K562 (cell line): ENCODE results near the gene YARS1. TPM values are rescaled to one million over a fixed set of nuclear protein-coding genes. Genes with fewer than 3 reads are reported as not detected.
A peak's percentile ranks its signal among the peaks of the same experiment; 100 is the strongest.

ENCODE experiments used
- ATAC-seq: fragments of 200-7000 bp; cut with Tn5 transposase; 3 replicates; pipeline ENCODE4 v1.9.1; 2020; ENCODE audit warnings: moderate library complexity
- BruUV-seq: library from RNA; stranded (reverse); fragments of 400-500 nt; replicated peaks from 2 replicates; lab custom pipeline; 2021; lab: Mats Ljungman, UMichigan
- CTCF ChIA-PET: fragments of 300-600 bp; formaldehyde crosslinking; extraction: SDS; loops from one replicate; lab custom pipeline; 2021; ENCODE audit warnings: low intra/inter-chr PET ratio; lab: Yijun Ruan, JAX
- POLR2A ChIA-PET: fragments of 300-600, 350-650 bp; sonication (Branson Sonifier 250); formaldehyde crosslinking; extraction: SDS; loops from one replicate; lab custom pipeline; 2021; ENCODE audit warnings: antibody characterized with exemption, inconsistent platforms; lab: Yijun Ruan, JAX
- DNase-seq, 4 experiments: peaks; one replicate each; pipeline versions ENCODE4 v3.0.0 to v3.0.0-alpha.2; 2011 to 2018; ENCODE audit warnings: low spot score in 3 of 4, mixed read lengths in 3 of 4; ENCODE audit errors: extremely low read depth in 1 of 4
- FAIRE-seq: peaks from 2 replicates; lab custom pipeline; 2011; peaks lifted over from hg19 to GRCh38; lab: Jason Lieb, UNC
- H2AFZ ChIP-seq: 2 replicates; pipeline ENCODE4 v1.6.0; 2011; ENCODE audit warnings: low read depth, low read length, control low read depth, inconsistent platforms
- H3K27ac ChIP-seq: fragments of 200-600 bp; 3 replicates; pipeline ENCODE4 v1.8.0; 2011; ENCODE audit warnings: low read depth, mild to moderate bottlenecking, control low read depth, inconsistent platforms, low read length, moderate library complexity, mixed read lengths; ENCODE audit errors: extremely low read depth
- H3K27me3 ChIP-seq, 2 experiments: fragments of 300-600 bp in 1 of 2; 2 replicates in 1 of 2; 3 replicates in 1 of 2; pipeline versions ENCODE4 v1.6.0 to v1.8.0; 2011; ENCODE audit warnings: inconsistent platforms in 2 of 2, low read length in 2 of 2, mild to moderate bottlenecking in 1 of 2, mixed read lengths in 1 of 2, moderate library complexity in 1 of 2; ENCODE audit not compliant: control insufficient read depth in 2 of 2, insufficient read depth in 2 of 2
- H3K36me3 ChIP-seq: fragments of 300-600 bp; 3 replicates; pipeline ENCODE4 v1.8.0; 2011; ENCODE audit warnings: mild to moderate bottlenecking, low read length, inconsistent platforms; ENCODE audit not compliant: control insufficient read depth, insufficient read depth
- H3K4me1 ChIP-seq, 2 experiments: fragments of 200-600 bp in 1 of 2; replicated peaks in 1 of 2; 2 replicates in 1 of 2; 3 replicates in 1 of 2; pipeline versions ENCODE4 v1.5.1 to v1.8.0; 2011; ENCODE audit warnings: inconsistent platforms in 2 of 2, low read length in 2 of 2, mild to moderate bottlenecking in 1 of 2, mixed read lengths in 1 of 2, moderate library complexity in 1 of 2; ENCODE audit not compliant: control insufficient read depth in 2 of 2, insufficient read depth in 2 of 2
- H3K4me2 ChIP-seq: 2 replicates; pipeline ENCODE4 v1.6.1; 2011; ENCODE audit warnings: low read length, control low read depth, inconsistent platforms, mixed read lengths; ENCODE audit not compliant: insufficient read depth
- H3K4me3 ChIP-seq: fragments of 200-600 bp; sonication (generic), shearing (Covaris generic); 2 replicates; pipeline ENCODE4 v1.5.1; 2016; ENCODE audit warnings: control low read depth, inconsistent platforms
- H3K79me2 ChIP-seq: fragments of 200-600 bp; 3 replicates; pipeline ENCODE4 v1.8.0; 2011; ENCODE audit warnings: low read length, inconsistent platforms; ENCODE audit not compliant: control insufficient read depth, insufficient read depth
- H3K9ac ChIP-seq, 2 experiments: 2 replicates each; pipeline versions ENCODE4 v1.6.0 to v1.6.1; 2011; ENCODE audit warnings: low read depth in 2 of 2, low read length in 2 of 2, control low read depth in 1 of 2, inconsistent platforms in 1 of 2, mild to moderate bottlenecking in 1 of 2, mixed read lengths in 1 of 2; ENCODE audit not compliant: insufficient read depth in 1 of 2
- H3K9me1 ChIP-seq: one replicate; pipeline ENCODE4 v1.6.0; 2011; ENCODE audit warnings: inconsistent platforms, mild to moderate bottlenecking, low read length, moderate library complexity; ENCODE audit not compliant: control insufficient read depth, insufficient read depth
- H3K9me3 ChIP-seq: replicated peaks from 2 replicates; pipeline ENCODE4 v1.5.1; 2011; ENCODE audit warnings: low read depth, low read length, inconsistent platforms; ENCODE audit not compliant: control insufficient read depth, insufficient read depth
- H4K20me1 ChIP-seq: replicated peaks from 2 replicates; pipeline ENCODE4 v1.6.1; 2011; ENCODE audit warnings: low read length, inconsistent platforms, mixed read lengths; ENCODE audit not compliant: control insufficient read depth, insufficient read depth
- ATF7 ChIP-seq: fragments of 450-650 bp; IDR thresholded peaks from 2 replicates; pipeline ENCODE4 v1.7.1; 2014; ENCODE audit warnings: mild to moderate bottlenecking, moderate library complexity
- CHCHD3 ChIP-seq: fragments of 250-450 bp; sonication (Bioruptor Pico); IDR thresholded peaks from 2 replicates; pipeline ENCODE4 v2.1.2; 2022; ENCODE audit warnings: mild to moderate bottlenecking
- DNMT1 ChIP-seq: fragments of 450-650 bp; IDR thresholded peaks from 2 replicates; pipeline ENCODE4 v1.6.1; 2016; ENCODE audit warnings: antibody characterized with exemption, mild to moderate bottlenecking
- HMG20B ChIP-seq: fragments of 250-450 bp; sonication (Bioruptor Pico); IDR thresholded peaks from 2 replicates; pipeline ENCODE4 v1.5.0; 2021; ENCODE audit warnings: mild to moderate bottlenecking
- KLF6 ChIP-seq: fragments of 250-450 bp; sonication (Bioruptor Pico); IDR thresholded peaks from 2 replicates; pipeline ENCODE4 v1.4.0; 2020; ENCODE audit warnings: mild to moderate bottlenecking, moderate library complexity, borderline replicate concordance
- LCOR ChIP-seq: sonication (generic); formaldehyde crosslinking; IDR thresholded peaks from 2 replicates; pipeline ENCODE4 v1.8.0; 2022; ENCODE audit warnings: mild to moderate bottlenecking, missing genetic modification reagents
- NRF1 ChIP-seq, 2 experiments: fragments of 450-650 bp; IDR thresholded peaks in 1 of 2; conservative IDR thresholded peaks in 1 of 2; 2 replicates each; pipeline ENCODE4 v1.6.1; 2014; ENCODE audit warnings: mild to moderate bottlenecking in 2 of 2
- POLR2AphosphoS5 ChIP-seq: IDR thresholded peaks from 2 replicates; pipeline ENCODE4 v1.6.1; 2011; ENCODE audit warnings: mild to moderate bottlenecking, low read depth, low read length, moderate library complexity; ENCODE audit not compliant: control insufficient read depth, insufficient read depth
- RBM39 ChIP-seq: fragments of 200-400 bp; formaldehyde crosslinking; optimal IDR thresholded peaks from 2 replicates; pipeline ENCODE3; 2018; ENCODE audit warnings: low read depth, low read length
- SMARCB1 ChIP-seq: IDR thresholded peaks from 2 replicates; pipeline ENCODE4 v1.6.1; 2011; ENCODE audit warnings: improper control_type of control experiment, low read depth; ENCODE audit not compliant: insufficient read length
- TBP ChIP-seq: optimal IDR thresholded peaks from 2 replicates; pipeline ENCODE3; 2011; ENCODE audit warnings: low read depth, low read length, improper control_type of control experiment
- TEAD4 ChIP-seq, 2 experiments: sonication (generic) in 1 of 2; formaldehyde crosslinking in 1 of 2; IDR thresholded peaks; 2 replicates each; pipeline versions ENCODE4 v1.6.1 to v1.8.0; 2012 to 2022; ENCODE audit warnings: borderline replicate concordance in 1 of 2, inconsistent platforms in 1 of 2, low read length in 1 of 2, mild to moderate bottlenecking in 1 of 2, missing genetic modification reagents in 1 of 2
- XRCC4 ChIP-seq: IDR thresholded peaks from one replicate; pipeline ENCODE4 v1.6.1; 2011; ENCODE audit not compliant: insufficient read depth, insufficient read length; ENCODE audit errors: extremely low read depth
- XRCC5 ChIP-seq: fragments of 200-400 bp; formaldehyde crosslinking; IDR thresholded peaks from 2 replicates; pipeline ENCODE4 v1.6.1; 2017; ENCODE audit warnings: low read depth, mild to moderate bottlenecking, low read length
- ZBTB1 ChIP-seq: sonication (generic); formaldehyde crosslinking; IDR thresholded peaks from 2 replicates; pipeline ENCODE4 v1.8.1; 2023; ENCODE audit warnings: missing genetic modification reagents, low read depth, mild to moderate bottlenecking, borderline replicate concordance
- ZBTB8A ChIP-seq: fragments of 450-650 bp; IDR thresholded peaks from 2 replicates; pipeline ENCODE4 v1.6.1; 2018; ENCODE audit warnings: mild to moderate bottlenecking, moderate library complexity; ENCODE audit not compliant: partially characterized antibody
- ZFP1 ChIP-seq: fragments of 450-650 bp; formaldehyde crosslinking; IDR thresholded peaks from 2 replicates; pipeline ENCODE4 v1.4.0; 2020; ENCODE audit warnings: mild to moderate bottlenecking, mixed read lengths
- ZNF696 ChIP-seq: fragments of 250-450 bp; sonication (Bioruptor Pico); conservative IDR thresholded peaks from 2 replicates; pipeline ENCODE4 v1.4.0; 2020; ENCODE audit warnings: mild to moderate bottlenecking, moderate library complexity
- ZNF75A ChIP-seq: fragments of 450-650 bp; formaldehyde crosslinking; IDR thresholded peaks from 2 replicates; pipeline ENCODE4 v1.4.0; 2020; ENCODE audit warnings: mild to moderate bottlenecking
- ZNF785 ChIP-seq: fragments of 250-450 bp; sonication (Bioruptor Pico); IDR thresholded peaks from 2 replicates; pipeline ENCODE4 v1.4.0; 2020; ENCODE audit warnings: mild to moderate bottlenecking
- WGBS: fragments of 100-300 bp; shearing (Covaris generic); methylation state at CpG from one replicate; pipeline ENCODE4 v1.1.6; 2016; ENCODE audit warnings: low coverage, mixed read lengths; ENCODE audit not compliant: insufficient coverage; ENCODE audit errors: missing lambda C conversion rate; 5-methylcytosine and 5-hydroxymethylcytosine counted together
- in situ Hi-C: fragments of 300-500 bp; cut with MboI; formaldehyde crosslinking; loops from 4 replicates; pipeline ENCODE4 v1.15.0; 2018; ENCODE audit warnings: inconsistent platforms, mixed read lengths
- intact Hi-C: fragments of 100-400 bp; cut with micrococcal nuclease; formaldehyde crosslinking; loops from 2 replicates; pipeline ENCODE4 v1.14.2; 2022
- polyA plus RNA-seq, 8 experiments: library from polyadenylated mRNA; depleted of rRNA in 4 of 8; stranded (reverse) in 5 of 8; unstranded in 3 of 8; fragments of >200 nt; fragmentation: Nextera tagmentation in 2 of 8; fragmentation: Illumina TruSeq in 1 of 8; extraction: Ambion mirVana in 2 of 8; extraction: Trizol in 1 of 8; gene quantifications; 2 replicates each; pipeline versions ENCODE4 v1.2.1 to v1.2.3, GENCODE V29; 2011 to 2014; ENCODE audit warnings: inconsistent platforms in 1 of 8, missing spikeins in 1 of 8
- total RNA-seq, 7 experiments: library from RNA; depleted of rRNA in 6 of 7; stranded (reverse); fragments of >200 nt in 6 of 7; fragmentation: Illumina TruSeq in 2 of 7; extraction: Trizol in 2 of 7; gene quantifications; 2 replicates each; pipeline versions ENCODE4 v1.2.1 to v1.2.3, GENCODE V29; 2011 to 2021; ENCODE audit warnings: low replicate concordance in 1 of 7
- TF ChIP-seq, protein P1 (sequence below): sonication (generic); formaldehyde crosslinking; IDR thresholded peaks from 2 replicates; pipeline ENCODE4 v1.9.0; 2022; ENCODE audit warnings: mild to moderate bottlenecking, missing genetic modification reagents
- TF ChIP-seq, protein P2 (sequence below): sonication (generic); formaldehyde crosslinking; IDR thresholded peaks from 2 replicates; pipeline ENCODE4 v1.8.0; 2022; ENCODE audit warnings: mild to moderate bottlenecking, missing genetic modification reagents
- TF ChIP-seq, protein P3 (sequence below): fragments of 450-650 bp; formaldehyde crosslinking; IDR thresholded peaks from 2 replicates; pipeline ENCODE4 v1.4.0; 2020; ENCODE audit warnings: mild to moderate bottlenecking

Gene YARS1
- total and polyA plus RNA-seq, 9 of the 15 experiments (the other 6 are each of a cell fraction or from before 2014, with no cell fraction given) = 66.2 to 336 (median 201) TPM

DNA sequence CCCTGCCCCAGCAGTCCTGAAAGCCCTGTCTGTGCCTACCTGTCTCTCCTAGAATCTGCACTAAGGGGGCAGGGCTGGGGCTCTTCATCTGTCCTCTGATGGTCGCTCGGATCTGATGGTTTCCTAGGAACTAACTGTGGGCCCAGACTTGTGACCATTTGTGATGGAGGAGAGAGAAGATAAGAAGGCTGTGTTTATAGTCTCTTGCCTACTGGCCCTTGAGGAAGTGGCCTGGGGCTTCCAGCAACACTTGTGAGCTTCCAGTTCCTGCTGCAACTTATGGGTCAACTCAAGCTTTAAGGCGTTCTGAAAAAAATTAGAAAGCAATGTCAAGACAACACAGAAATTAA is 61.4 kb downstream of the YARS1 start:
- Histone ChIP-seq H3K4me2 (peak overlapping the region; percentile 84), H3K4me1 (peaks cover 66 to 76% of the 10 kb centered on the region in 2 experiments), H3K9me3 (no peaks in the 10 kb centered on the region), H3K9ac (peak overlapping the region in 1 of 2 experiments; percentile 34; a peak in 2 of 4 replicates), H2AFZ (no peak overlapping the region), H3K79me2 (peaks cover 68% of the 10 kb centered on the region), H3K4me3 (no peak overlapping the region), H3K36me3 (peaks cover 11% of the 10 kb centered on the region; the same call in 2 of the 3 replicates), H3K27ac (peak overlapping the region; percentile 82), H3K27me3 (no peaks in the 10 kb centered on the region), H4K20me1 (peaks cover 37% of the 10 kb centered on the region), H3K9me1 (peaks cover 14% of the 10 kb centered on the region)
- BruUV-seq = no TSS peak
- in situ Hi-C loops (no loop called here), intact Hi-C loops (no loop called here)
- ATAC-seq (peak; percentile 46), DNase-seq (peak in 2 of 4 experiments; percentile 82 to 94), FAIRE-seq (peak; percentile 97)
- POLR2A ChIA-PET = interaction anchor here (0.6 to 2.5 kb wide), 6 partner anchors 13 to 50 kb away, joined by 3 to 22 read pairs (median 4); no protein-coding TSS in a partner anchor
- CTCF ChIA-PET = no interaction called here
- WGBS = 6% methylated on average over 3 of the region's 3 CpGs
- TF ChIP-seq TEAD4 (IDR thresholded peaks at IDR 0.05; ENCODE audit: low read length) (peak; percentile 71; the same call in 1 of the 2 replicates), TEAD4 (CRISPR knock-in tag; IDR thresholded peaks at IDR 0.05; ENCODE audit: borderline replicate concordance) (no peak), TBP (no peak), LCOR (CRISPR knock-in tag) (0 out of 2 replicates have a peak, but pooled peaks have one; percentile 47), POLR2AphosphoS5 (peak; percentile 53), HMG20B (CRISPR knock-in tag) (no peak), RBM39 (no peak), ZNF785 (CRISPR knock-in tag) (no peak), DNMT1 (no peak), ZNF696 (CRISPR knock-in tag) (no peak), CHCHD3 (CRISPR knock-in tag) (no peak), ZBTB8A (no peak), XRCC5 (no peak), SMARCB1 (no peak), ZNF75A (CRISPR knock-in tag) (no peak), ZBTB1 (no peak), ZFP1 (CRISPR knock-in tag) (no peak), NRF1 (conservative IDR thresholded peaks at IDR 0.05 in 1 of 2, IDR thresholded peaks at IDR 0.05 in 1 of 2) (no peak), XRCC4 (no peak), KLF6 (CRISPR knock-in tag) (no peak), ATF7 (no peak)
- TF ChIP-seq, protein P1, sequence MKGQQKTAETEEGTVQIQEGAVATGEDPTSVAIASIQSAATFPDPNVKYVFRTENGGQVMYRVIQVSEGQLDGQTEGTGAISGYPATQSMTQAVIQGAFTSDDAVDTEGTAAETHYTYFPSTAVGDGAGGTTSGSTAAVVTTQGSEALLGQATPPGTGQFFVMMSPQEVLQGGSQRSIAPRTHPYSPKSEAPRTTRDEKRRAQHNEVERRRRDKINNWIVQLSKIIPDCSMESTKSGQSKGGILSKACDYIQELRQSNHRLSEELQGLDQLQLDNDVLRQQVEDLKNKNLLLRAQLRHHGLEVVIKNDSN (CRISPR knock-in tag) = no peak
- TF ChIP-seq, protein P2, sequence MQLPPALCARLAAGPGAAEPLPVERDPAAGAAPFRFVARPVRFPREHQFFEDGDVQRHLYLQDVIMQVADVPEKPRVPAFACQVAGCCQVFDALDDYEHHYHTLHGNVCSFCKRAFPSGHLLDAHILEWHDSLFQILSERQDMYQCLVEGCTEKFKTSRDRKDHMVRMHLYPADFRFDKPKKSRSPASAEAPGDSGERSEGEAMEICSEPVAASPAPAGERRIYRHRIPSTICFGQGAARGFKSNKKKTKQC (CRISPR knock-in tag) = no peak
- TF ChIP-seq, protein P3, sequence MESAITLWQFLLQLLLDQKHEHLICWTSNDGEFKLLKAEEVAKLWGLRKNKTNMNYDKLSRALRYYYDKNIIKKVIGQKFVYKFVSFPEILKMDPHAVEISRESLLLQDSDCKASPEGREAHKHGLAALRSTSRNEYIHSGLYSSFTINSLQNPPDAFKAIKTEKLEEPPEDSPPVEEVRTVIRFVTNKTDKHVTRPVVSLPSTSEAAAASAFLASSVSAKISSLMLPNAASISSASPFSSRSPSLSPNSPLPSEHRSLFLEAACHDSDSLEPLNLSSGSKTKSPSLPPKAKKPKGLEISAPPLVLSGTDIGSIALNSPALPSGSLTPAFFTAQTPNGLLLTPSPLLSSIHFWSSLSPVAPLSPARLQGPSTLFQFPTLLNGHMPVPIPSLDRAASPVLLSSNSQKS (CRISPR knock-in tag) = no peak
